ENCODE measurements around the gene VPS39.

The VPS39 gene

DNA sequence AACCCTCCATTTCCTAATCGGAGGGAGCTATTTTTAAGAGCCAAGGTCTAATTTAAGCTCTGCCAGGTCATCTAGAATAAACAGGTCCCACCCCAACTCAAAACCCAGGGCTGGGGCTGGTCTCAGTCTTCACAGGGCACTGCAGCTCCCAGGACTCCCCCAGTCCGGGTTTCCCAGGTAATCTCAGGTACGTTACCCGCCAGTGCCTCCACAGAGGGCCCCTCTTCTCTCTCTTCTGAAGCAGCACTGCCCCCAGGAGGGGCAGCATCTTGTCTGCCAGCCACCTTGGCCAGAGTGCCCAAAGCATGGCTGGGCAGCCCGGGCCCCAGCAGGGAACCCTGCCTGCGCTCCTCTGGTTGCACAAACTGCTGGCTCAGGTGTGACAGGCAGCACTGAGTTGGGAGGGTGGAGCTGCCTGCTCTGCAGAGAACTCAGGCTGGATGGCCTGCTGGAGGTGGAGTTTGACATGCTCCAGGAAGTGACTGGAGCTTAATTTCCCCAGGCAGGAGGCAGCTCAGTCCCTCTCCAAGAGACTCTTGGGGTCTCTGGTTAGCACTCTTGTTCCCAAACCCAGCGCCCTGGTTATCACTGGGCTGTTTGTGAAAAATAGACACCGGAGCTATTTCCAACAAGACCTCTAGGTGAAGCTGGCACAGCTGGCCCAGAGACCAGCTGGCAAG is 51.7 kb downstream of the VPS39 start, which contains the start of gene PLA2G4F:
Gene PLA2G4F (minus strand): TSS at position 394 of the 680 bp plus-strand sequence. CDS start 87 bp downstream, at position 307.
- peak; percentile 40 for DNase-seq

DNA sequence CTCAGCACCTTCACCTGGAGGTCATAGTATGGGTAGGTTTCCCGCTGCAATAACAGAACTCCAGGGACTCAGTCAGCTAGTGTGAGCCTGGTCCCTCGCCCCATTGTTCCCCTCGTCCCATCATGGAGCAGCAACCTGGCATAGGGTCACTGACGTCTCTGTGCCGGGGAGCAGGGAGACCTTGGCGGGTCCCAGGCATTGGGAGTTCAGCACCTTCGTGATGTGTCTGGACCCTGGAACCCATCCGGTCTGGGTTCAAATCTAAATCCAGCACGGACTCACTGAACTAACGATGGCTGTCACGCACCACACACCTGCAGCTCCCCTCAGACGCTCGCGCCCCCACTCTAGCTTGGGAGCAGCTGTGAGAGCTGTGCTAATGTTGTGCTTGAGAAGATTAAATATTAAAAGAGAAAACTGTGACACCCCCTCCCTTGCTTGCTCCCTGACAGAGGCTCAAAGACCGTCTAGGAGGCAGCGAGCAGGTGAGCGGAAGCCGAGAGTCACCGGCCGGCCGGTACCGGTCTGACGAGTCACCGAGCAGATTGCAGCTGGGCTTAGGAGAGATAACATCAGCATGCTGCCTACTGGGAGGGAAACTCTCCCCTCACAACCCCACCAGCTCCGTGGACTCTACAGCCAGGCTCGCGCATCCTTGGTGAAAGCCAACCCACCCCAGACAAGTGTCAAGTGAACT is 52.4 kb downstream of the VPS39 start:
- DNase-seq: no peak

DNA sequence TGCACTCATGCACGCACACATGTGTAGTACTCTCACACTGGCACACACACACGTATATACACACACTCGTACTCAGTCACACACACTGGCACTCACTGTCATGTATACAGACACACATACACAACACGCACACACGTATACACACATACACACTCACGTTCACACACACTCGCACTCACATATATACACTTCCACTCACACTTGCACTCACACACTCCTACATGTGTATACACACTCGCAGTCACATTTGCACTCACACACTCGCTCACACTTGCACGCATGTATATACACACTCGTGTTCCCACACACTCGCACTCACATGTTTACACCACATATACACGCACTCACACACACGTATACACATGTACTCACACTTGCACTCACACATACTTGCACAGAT is 53.1 kb downstream of the VPS39 start:
- DNase-seq: no peak

DNA sequence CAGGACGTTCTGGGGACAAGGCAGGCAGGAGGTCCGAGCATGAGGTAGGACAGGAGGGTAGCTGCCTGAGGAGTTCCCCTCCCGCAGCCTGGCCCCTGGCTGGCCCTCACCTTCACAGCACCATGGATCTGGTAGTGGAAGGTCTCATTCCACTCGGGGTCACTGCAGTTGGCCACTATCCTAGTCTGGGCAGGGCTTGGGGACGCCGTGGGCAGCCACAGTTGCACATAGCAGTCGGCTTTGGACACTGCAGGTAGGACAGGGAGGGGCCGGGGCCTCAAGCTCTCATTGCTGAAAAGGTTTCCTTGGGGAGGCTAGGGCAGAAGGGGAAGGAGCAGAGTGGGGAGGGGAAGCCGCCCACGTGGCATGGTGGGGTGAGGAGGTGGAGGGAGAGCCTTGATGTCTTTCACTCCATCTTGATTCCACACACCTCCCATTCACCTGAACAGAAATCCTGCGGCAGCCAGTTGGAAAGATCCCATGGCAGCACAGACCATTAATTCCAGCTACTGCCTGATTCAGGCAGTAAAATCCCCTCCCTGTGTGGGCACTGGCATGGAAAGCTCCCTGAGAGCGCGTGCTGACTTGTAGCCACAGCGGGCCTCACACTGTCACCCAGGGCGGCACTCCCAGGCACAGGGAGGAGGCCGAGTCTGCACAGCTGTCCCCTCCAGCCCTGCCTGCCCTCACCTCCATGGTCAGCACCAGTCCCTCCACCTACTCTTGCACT is 53.7 kb downstream of the VPS39 start:
- peak; percentile 3 for DNase-seq

DNA sequence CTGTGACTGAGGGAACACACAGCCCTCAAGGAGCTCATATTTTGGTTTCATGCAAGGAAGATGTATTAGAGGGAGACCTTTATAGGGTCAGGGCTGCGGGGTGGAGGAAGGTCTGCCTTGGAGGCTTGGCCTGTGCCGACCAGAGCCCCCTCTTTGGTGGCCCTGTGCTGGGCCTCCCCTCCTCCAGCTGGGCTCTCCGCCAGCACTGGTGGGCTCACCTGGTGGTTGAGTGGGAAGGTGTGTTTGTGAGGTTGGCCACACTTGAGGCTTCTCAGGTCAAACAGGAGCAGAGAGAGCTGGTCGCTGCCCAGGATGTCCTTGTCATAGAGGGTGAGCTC is 54.3 kb downstream of the VPS39 start:
- no peak for DNase-seq

DNA sequence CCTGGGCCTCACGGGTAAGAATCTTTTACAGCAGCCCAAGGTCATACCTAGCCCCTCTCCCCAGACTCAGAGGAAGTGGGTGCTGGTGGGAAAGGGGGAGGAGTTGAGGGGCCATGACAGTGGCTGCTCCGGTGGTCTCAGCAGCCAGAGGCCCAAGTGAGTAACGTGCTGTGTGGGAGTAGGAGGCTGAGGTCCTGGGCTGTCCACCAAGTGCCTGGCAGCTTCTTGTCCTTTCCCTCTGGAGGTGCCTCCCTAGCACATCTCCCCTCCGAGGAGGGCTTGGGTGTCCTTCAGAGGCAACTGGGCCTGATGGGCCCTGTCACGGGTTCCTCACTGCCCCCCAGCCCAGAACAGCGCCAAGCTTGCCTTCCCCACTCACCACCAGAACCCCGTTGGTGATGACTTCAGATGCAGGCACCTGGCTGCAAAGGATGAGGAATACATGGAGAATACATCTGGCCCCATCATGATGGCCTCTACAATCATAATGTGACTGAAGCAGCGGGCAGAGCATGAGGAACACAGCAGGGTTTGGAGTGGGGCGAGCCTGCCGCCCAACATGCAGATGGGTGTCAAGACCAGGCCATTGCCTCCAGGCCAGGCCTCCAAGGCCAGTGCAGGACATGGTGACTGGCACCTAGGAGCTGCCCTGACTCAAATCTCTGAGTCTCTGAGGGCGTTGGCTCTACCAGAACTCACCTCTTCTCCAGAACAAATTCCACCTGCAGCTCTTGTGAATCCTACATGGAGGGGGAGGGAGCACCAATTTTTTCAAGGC is 55.0 kb downstream of the VPS39 start:
- no peak for DNase-seq

DNA sequence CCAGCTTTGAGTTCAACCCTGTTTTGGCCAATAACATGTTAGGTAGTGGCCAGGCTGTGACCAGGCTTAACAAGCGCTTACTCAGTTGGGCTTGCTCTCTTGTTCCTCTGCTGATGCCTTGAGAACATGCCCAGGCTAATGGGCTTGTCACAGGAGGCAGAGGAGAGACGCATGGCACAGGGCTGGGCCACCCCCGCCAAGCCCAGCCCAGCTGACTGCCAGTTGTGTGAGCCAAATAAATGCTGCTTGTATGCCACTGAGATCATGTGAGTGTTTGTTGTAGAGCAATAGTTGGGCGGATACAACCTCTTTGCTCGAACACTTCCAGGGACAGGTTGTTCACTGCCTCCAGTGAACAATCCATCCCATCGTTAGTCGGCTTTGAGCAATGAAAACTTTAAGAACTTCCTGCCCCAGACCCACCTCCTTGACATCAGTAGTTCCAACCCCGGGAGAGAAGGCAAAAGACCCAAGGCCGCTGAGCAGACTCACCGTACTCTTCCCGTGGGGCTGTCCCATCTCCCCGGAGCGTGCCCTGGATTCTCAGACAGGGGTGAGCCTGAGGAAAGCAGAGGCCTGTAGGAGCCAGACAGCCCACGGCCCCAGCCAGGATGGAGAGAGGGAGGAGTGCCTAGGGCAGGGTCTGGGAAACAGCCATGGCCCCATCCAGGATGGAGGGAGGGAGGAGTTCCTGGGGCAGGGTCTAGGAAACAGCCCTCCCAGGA is 55.7 kb downstream of the VPS39 start:
- DNase-seq: no peak

DNA sequence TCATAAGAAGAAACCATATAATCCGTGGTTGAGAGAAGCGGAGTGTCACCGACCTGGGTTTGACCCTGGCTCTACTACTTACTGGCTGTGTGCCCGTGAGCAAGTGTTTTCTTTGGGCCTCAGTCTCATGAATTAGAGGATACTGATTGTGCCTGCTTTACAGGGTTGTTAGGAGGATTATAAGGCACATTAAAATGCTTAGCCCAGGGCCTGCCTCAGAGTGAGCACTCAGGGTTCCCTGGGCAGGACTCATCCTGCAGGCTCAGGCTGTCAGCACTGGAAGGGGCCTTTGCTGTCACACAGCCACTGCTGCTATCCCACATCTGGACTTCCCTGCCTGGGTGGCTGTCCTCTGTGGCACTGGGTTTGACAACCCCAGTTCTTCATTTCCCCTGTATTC is 56.4 kb downstream of the VPS39 start:
- no peak for DNase-seq

DNA sequence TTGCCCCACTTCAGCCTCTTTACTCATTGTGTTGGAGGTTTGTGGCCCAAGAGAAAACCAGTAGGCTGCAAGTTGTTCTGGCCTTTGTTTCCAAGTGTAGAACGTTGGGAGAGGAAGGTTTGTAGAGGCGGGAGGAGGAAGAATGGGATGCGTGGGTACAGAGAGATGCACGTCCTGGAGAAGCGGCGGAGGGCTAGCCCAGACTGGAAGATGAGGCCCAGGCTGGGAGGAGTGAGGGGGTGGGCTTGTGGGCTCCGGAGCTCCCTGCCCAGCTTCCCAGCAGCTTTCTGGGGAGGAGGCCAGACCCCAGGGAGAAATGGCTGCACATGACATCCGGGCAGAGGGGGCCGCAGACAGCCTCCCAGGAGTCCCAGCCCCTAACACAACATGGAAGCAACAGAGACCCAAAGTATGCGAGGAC is 57.0 kb downstream of the VPS39 start:
- DNase-seq: no peak

DNA sequence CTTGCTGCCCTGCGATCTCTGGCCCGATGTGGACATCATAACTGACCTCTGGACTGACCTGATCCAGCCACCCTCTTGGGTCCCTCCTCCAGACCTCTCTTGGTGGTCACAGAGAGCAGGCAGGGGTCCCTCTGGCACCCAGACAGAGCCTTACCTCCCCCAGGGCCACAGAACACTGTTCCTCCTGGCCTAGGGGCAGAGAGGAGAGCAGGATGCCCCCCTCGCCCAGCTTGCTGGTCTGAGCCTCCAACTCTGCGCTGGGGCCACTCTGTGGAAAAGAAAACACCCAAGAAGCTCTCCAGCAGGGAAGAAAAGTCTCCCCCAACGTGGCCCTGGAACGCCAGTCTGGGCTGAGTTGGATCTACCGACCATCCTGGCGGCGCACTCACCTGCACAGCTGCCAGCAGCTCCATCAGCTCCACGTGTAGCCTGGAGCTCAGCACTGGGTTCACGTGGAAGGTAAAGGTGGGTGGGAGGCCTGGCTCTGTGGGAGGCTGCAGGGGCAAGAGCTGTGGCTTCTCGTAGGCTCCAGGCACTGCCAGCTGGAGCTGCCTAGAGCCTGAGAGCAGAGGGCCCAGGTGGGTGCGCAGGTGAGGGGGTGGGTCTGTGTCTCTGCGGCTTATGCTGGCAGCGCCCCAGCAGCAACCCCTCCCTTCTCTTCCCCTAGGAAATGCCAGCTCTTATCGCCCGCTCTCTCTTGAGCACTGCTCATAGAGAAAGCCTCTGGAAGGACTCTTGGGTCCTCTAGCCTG is 57.7 kb downstream of the VPS39 start:
- peak; percentile 32 for DNase-seq

DNA sequence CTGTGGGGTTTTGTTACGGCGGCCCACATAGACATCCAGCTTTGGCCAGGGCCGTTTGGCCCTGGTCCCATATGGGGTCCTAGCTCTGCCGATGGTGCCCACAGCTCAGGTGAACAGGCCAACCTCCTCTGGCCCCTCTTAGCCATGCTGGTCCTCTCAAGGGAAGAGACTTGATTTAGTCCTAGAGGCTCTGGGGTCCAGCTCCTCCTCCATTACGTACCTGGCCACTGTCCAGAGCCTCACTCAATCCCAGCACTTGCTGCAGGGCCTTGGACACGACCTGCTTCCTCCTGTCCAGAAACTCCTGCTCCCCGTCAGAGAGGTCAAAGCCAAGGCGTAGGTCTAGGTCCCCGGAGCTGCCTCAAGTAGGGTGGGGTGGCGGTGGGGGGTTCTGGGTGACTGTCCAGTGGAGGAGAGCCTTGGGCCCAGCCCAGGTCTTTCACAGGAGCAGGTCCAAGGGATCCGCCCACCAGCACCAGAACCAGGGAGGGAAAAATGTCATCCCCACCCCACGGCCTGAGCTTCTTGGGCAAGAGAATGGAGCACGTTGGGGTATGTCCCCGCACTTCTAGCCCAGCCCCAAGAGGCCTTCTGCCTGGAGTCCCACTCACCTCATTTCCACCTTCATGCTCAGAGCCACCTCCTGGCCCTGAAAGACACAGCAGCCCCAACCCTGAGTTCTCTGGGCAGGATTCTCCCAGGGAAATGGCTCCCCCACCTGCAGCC is 58.4 kb downstream of the VPS39 start:
- DNase-seq: no peak

DNA sequence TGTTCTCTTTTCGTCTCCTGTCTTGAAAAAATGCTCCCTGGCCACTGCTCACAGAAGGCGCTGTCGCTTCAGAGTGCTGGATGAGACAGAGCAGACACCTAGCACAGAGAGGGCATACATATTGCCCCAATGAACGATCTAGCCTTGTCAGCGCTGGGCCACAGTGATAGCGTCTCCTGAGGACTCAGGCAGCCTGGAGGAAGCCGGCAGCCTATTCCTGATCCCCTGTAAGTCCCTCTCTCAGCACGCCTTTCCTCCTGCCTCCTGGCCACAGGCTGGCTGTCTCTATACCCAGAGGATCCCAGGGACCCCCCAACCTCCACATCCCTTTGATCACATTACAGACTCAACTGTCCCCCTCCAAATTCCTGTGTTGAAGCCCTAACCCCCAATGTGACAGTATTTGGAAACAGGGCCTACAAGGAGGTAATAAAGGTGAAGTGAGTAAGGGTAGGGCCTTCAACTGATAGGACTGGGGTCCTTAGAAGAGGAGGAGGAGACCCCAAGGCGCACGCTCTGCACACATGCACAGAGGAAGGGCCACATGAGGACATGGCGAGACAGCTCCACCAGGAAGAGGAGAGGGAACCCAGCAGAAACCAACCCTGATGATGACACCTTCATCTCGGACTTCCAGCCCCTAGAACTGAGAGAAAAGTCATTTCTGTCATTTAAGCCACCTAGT is 59.2 kb downstream of the VPS39 start:
- no peak for DNase-seq

DNA sequence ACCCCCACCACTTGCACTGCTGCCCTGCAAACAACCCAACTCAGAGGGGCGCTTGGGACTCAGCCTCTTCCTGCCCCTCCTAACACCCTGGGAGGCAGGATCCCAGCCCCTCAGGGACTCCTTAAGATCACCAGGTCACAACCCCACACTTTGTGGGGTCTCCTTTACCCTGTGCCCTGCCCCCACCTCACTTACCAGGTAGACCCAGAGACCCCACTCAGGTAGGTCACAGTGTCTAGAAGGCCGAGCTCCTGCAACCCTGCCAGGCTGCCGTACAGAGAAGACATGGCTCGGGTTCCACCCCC is 60.7 kb downstream of the VPS39 start:
- no peak for DNase-seq

DNA sequence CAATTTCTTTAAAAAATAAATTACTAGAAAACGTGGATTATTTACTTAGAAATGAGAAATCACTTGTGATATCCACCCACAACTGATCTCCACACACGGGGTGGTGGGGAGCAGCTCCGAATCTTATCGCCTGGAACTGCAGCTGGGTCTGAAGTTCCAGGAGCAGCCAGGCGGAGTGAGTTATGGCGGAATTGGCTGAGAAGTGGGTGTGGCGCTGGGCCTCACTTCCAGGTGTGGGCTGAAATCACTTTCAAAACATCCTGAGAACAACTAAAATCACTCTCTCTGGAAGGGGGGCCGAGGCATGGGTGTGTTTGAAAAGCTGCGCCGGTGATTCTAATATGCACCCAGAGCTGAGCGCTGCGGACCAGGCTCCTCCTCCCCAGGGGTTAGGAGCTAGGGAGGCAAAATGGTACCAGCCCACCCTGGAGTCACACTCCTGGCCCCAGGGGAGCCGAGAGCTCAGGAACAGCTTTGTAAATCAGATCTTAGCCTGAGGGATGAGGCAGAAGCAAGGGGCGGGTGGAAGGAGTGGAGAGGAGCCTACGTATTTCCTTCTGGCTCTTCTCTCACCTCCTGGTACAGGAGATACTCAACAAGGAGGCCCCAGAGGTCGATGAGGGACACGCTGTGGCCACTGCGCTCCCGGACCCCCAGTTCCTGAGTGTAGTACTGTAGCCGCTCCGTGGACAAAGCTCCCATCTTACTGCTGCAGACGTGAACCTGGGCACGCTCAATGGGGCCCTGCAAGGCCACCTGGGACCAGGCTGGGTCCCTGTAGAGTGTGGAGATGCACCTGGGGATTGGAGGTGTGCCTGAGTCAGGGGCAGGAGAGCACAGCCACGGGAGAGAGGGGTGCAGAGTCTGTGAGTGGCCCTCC is 61.3 kb downstream of the VPS39 start:
- DNase-seq: no peak

DNA sequence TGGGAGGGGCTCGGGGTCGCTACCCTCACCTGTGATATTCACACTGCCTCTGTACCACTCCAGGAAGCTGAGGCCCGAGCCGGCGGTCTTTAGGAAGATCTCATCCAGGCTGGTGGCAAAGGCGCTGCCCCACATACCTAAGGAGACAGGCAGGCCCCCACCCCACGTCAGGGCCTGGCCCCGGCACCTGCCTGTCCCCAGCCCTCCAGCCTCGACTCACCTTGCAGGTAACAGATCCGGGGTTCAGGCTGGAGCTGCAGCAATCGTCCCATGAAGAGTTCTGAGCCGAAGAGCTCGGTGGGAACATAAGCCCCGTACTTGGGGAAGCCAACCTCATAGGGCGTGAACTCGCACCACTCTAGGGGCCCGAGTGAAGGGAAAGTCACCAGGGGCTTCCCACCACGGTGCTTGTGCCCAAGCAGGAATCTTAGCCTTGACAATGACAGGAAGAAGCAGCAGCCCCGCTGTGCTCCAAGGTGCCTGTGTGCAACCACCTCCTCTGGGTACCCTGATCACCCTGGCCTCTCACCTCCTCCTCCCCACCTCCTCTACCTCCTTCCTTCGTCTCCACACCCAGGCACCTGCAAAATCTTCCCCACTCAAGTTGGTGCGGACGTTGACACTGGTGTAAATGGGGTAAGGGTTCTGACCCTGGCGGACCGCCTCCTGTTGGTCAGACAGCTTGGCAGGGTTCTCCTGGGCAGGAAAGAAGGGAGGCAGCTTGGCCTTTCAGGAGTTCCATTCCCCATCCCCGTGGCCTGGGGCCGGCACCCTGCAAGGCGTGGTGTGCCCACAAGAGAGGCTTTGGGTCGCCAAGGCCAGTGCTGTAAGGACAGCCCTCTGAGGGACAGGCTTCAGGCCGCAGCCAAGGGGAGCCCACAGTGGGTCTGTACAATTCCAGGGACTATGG is 62.3 kb downstream of the VPS39 start:
- no peak for DNase-seq

DNA sequence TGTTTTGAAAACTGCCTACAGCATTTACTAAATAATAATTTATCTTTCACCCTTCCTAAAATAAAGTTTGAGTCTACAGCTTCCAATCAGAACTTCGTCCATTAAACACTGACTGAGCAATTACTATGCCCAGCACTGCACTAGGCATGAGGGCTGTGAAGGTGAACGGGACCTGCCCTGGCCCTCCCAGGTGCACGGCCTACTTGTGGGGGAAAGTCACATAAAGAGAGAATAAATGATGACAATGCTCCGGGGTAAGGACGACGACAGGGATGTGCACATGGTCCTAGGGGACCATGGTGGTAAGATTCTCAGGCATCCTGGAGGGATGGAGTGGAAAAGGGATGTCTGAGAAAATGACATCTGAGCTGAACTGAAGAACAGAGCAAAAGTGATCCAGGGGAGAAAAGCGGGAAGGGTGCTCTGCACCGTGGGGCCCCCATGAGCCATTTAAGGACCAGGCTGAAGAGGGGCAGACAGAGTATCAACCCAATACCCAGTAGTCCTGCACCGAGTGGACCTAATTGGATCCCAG is 63.2 kb downstream of the VPS39 start:
- no peak for DNase-seq

DNA sequence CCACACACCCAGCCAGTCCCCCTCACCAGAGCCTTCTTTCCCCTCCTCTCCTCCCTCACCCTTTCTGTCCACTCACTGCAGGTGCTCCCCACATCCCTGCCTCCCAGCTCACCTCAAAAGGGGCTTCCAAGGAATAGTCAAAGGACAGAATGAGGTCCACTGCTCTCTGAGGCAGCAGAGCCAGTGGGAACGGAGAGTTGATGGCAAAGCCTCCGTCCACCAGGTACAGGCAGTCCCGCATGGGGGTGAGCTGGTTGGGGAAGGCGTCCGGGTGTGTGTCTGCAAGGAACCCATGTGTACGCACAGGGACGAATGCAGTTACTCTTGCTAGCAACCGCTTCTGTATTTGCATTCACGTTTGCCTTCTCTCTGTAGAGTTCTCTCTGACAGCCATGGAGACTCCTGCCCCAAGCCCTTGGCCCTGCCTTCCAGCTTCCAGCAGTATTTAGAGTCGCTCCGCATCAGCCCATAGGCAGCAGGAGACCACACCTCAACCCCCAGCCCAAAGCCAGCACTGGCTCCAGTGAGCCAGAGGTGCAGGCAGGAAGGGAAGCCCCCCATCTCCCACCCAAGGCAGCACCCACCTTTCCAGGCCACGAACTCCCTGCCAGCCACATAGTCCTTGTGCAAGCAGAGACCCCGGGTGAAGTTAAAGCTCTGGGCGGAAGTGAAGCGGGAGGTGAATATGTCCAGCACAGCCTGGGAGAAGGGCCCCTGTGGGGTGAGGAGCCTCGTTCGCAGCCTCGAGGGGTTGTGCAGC is 64.1 kb downstream of the VPS39 start:
- no peak for DNase-seq

Measured in NCI-H69 (cell line).